IPS DF 19.7 (cell line): ENCODE results near the gene COL4A1.

Source experiments
- DNase-seq: peaks from one replicate; pipeline ENCODE4 v3.0.0-alpha.2; 2013; ENCODE audit warnings: low read depth, low spot score

The COL4A1 gene

GRCh38 chr13:110306960-110307766 lies at the start of gene COL4A1, which contains the start of gene COL4A2:
COL4A1 (minus strand) TSS chr13:110307157; CDS start chr13:110307027, 130 bp downstream.
COL4A2 (plus strand) TSS chr13:110307284; CDS start chr13:110307904, 620 bp downstream.
- DNase-seq = no peak

- no peak for DNase-seq
These were observed 49.4 kb upstream of the COL4A1 start for GRCh38 chr13:110356362-110356761.

DNA sequence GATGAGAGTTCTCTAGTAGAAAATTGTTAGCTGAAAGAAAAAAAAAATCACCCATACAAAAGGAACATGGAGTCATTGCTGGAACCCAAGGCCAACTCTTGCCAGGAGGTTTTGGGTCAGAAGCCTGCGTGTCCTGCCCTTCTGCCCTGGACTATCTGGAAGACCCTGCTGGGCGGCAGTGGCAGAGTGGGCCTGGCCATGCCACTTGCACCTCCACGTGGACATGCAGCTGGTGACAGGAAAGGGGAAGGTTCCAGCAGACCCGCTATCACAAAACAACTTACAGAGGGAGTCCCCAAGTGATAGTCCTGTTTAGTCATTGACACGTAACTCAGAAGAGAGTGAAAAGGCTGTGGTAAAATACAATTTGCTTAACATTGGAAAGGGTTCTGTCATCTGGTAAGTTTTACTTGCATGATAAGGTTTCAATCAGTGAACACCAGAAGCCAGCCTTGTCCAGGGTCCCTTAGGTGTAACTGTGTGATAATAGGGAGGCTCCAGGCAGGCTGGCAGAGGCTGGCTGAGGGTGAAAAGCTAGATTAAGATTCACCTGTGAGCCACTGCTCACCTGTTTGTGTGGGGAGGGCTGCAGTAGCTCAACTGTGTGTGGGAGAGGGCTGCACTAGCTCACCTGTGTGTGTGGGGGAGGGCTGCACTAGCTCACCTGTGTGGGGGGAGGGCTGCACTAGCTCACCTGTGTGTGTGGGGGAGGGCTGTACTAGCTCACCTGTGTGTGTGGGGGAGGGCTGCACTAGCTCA lies 47.9 kb upstream of the COL4A1 start:
- DNase-seq = no peak

DNA sequence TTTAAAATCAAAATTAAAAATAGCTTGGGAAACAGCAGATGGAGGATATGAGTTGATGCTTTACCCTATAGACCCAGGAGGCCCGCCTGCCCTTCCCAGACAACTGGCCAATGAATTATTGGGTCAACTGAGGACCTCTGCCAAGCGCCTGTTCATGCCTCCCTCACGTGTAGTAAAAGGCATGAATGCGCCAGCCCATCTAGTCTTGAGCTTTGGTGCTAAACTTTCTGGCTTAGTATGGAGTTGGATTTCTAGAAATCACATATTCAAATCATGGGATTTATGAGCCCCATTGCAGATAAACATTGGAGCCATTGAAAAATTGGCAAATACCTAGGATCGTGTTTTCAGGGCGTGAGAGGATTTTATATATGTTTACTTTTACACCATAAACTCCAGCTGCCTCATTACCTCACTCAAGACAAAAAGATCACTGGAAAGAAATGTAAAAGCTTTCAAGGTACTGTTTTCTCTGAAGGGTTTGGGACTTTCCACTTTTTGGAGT lies 47.2 kb upstream of the COL4A1 start:
- DNase-seq = no peak

DNA sequence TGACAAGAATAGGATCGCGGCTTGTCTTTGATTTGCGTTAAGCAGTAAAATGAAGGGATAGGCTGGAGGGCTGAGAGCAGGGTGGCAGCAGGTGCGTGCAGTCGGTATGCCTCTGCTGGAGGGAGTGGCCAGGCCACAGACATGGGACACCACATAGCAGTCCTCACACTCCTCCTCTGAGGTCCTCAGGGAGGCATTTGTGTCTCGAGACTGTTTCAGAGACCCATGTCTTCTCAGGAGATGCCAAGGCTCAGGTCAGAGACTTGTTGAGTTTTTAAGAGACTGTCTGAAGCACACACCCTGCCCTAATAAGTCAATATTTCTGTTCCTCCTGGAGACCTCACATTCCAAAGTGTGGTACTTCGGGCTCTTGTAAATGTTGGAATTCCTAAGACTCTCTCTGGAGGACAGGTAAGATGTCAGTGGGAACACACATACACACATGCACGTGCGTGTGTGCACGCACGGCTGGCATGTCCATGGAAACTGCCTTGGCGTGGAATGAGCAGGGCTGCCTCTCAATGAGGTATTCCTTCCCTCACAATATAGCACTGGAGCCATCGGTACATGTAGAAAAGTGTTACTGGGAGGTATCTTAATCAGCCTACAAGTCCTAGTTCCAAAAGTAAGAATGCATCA lies 46.5 kb upstream of the COL4A1 start:
- DNase-seq = no peak

- no peak for DNase-seq
These were observed 45.8 kb upstream of the COL4A1 start for GRCh38 chr13:110352735-110353134.

DNA sequence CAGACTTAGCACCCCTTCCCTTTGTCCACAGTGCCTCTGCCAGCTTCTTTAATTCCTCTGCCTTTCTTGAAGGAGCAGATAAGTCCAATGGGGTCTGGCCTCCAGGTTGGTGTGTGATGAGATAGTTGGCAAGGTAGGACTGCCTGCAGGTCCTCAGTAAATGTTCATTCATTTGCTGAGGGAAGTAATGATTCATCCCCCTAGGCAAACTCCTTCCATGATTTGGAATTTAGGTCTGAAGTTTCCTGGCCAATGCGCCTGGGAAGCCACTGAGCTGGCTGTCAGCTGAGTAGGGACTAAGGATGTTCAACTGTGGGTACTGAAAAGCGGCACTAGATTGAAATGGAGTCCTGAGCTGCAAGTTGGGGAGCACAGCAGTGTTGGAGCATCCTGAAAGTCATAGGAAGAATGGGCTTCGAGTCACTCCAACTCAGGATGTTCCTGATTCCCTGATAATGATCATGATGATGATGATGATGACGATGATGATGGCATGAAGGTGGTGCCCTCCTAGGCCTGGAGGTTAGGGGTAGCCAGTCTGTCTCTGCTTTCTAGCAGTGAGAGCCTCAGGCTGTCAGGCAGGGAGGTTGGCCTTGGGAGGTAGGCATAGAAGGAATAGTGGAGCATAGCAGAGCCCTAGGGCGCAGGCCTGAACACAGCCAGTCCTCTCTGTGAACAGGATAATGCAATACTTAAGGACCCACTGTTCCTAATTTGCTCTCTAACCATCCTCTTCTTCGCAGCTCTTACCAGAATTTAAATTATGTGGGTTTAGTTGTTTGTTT lies 44.9 kb upstream of the COL4A1 start:
- no peak for DNase-seq

- no peak for DNase-seq
These were observed 43.6 kb upstream of the COL4A1 start for GRCh38 chr13:110350509-110350908.

DNA sequence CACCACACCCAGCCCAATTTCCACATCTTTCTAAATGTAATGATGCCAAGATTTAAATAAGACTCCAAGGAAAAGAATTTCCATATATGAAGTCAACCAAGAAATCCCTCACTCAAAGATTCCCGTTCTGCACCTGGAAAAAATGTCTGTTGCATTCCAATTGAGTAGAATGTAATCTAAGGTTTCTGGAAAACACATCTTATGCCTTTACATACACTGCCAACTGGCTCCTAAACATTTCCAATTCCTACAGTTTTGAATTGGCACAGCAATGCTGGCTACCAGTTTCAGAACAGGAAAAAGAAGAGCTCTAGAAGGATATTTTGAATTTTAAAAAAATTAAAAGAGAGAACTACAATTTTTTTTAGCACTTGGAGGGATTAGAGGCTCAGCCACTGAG lies 43.1 kb upstream of the COL4A1 start:
- DNase-seq = no peak

- DNase-seq = no peak
These were observed 42.3 kb upstream of the COL4A1 start for GRCh38 chr13:110349239-110349638.

DNA sequence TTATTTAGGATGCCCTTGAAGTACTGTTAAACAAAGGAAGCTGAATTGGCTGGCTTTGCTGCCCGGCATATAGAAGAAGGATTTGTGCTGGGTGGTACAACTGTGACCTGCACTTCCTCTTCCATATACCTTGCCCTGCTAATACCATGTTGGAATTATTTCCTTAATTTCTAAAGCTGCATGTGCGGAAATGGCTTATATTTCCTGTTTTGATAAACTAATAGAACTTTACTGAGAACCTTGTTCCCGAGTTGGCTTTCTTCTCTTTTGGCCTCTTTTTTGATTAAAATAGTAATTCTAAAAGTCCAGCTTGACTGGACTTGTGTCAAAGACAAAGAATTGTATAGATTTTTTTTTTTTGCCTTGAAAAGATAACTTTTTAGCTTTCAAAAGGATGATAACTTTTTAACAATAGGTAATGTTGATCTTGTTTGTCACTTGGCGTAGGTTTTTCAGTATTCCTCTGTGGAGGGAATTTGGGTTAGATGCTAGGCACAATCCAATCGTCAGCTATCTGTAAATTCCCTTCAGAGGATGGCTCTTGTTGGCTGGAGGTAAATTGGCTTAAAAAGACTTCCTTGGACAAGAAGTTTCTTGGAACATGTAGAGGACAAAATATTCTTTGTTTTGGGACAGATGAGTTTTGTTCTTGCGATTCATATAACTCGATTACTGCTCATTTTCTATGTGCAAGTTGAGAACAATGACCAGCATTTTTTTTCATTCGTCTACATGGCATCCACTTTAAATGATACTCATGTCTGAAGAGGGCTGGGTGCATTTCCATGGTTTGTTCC lies 41.5 kb upstream of the COL4A1 start:
- no peak for DNase-seq

DNA sequence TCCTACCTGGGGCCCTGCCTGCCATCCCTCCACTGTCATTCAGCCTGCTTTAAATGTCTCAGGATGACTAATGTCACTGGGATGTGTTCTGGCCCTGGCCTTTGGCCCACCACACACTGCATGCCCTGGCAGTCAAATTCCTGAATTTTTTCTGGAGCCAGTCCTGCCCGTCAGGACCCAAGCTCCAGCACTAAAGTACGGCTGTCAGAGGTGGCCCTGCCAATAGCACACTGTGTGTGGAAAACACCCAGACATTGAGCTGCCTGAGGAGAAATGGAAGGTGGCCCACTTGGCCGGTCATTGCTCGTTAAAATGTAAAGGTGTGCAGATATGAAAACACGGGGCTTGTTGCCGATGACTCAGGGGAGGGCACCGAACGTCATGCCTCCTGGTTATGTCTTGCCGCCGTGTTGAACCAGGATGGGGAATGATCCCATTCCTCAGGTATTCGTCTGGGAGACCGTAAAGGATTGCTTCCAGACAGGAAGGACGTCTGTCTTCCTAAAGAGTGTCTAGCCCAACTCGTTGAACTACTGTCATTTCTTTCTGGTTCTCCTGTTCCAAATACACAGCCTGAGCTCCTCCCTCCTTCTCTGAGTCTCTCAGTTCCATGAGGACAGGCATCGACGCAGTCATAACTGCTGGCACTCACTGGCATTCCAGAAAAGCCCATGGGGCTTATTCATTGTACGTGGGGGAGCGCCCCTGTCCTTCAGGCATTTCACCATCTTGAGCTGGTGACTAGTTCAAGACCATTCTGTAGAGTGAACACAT lies 40.8 kb upstream of the COL4A1 start:
- no peak for DNase-seq

- DNase-seq = no peak
These were observed 40.1 kb upstream of the COL4A1 start for GRCh38 chr13:110347088-110347487.

- no peak for DNase-seq
These were observed 39.7 kb upstream of the COL4A1 start for GRCh38 chr13:110346661-110347067.

GRCh38 chr13:110345701-110346100 lies 38.7 kb upstream of the COL4A1 start:
- DNase-seq = no peak

DNA sequence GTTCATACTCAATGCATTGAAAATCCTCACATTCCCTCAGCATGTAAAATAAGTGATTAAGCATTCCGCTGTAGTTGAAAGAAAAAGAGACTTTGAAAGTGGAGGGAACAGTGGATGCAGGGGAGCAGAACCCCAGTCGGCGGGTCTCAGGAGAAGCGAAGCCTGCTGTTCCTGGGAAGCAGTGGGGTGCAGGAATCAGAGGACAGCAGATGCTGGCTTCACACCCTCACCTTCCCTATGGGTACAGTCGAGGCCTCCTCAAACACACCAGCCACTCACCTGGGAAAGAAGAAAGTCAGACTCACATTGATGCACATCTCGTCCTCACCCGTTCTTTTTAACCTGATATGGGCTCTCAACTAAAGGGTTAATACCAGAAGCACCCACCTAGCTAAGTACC lies 38.3 kb upstream of the COL4A1 start:
- DNase-seq = no peak

- DNase-seq = no peak
These were observed 37.4 kb upstream of the COL4A1 start for GRCh38 chr13:110344320-110344719.

DNA sequence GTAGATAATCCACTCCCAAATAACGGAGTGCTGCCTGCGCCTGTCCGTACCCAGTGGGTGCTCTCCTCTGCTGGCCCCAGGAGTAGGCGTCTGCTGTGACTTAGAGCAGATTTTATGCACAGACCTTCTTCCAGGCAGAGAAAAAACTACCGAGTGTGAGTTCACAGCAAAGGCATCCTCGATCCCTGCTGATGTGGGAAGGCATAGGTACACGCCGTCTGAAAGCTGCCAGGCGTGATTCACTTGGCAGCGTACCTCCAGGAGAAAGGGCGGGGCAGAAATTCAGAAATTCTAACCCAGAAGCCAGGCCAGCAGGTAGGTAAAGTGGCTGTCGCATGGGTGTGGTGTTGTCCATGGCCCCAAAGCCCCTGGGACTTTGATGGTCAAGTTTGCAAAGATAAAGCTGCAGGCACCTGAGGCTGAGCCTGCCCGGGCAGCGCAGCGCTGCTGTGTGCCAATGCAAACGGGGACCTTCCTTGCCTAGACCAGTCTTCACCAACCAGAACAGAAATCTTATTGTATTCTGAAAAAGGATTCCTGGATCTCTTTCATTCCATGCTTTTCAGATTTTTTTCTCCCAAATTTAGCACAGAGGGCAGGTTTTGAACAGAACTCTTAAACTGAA lies 36.4 kb upstream of the COL4A1 start:
- DNase-seq = no peak

- DNase-seq = no peak
These were observed 35.5 kb upstream of the COL4A1 start for GRCh38 chr13:110342474-110342873.
